ENCODE results near the gene SCAMP5. TPM values are rescaled to one million over a fixed set of nuclear protein-coding genes. Genes with fewer than 3 reads are reported as not detected.

SCAMP5 gene
- polyA plus RNA-seq, 1 donor (not counting 4 experiments of a cell fraction or from before 2014, with no cell fraction given) = 1.9 TPM

DNA sequence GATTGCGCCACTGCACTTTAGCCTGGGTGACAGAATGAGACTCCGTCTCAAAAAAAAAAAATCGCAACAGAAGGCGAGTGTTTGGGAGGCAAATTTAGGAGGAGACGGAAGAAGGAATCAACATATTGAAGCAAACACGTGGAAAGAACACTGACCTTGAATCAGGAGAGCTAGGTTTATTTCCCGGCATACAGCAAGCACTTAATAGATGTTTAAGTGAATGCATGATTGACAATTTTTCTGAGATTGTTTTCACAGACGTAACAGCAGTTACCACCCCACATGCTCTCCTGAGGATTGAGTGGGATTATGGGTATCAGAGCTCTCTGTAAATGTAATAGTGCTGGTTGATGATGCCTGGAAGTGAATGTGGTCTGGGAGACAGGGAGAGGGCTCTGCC lies 33.1 kb upstream of the SCAMP5 start:
- Histone ChIP-seq H3K4me2 (ENCODE audit: control insufficient read depth, extremely low read depth, insufficient read depth, low read depth, low read length) (no peak overlapping the region), H3K9me1 (ENCODE audit: control insufficient read depth, extremely low read depth, insufficient read depth, low read length) (no peaks in the 10 kb centered on the region), H3K79me2 (ENCODE audit: control insufficient read depth, insufficient read depth, low read length) (no peaks in the 10 kb centered on the region), H4K20me1 (ENCODE audit: control insufficient read depth, extremely low read depth, insufficient read depth, low read length) (no peaks in the 10 kb centered on the region), H3K27me3 (ENCODE audit: control insufficient read depth, extremely low read depth, insufficient read depth, low read length) (peaks cover 29% of the 10 kb centered on the region), H3K27ac (ENCODE audit: control insufficient read depth, insufficient read depth, low read length) (no peak overlapping the region), H3K9ac (ENCODE audit: control insufficient read depth, extremely low read depth, insufficient read depth, low read length) (no peak overlapping the region), H3K4me1 (ENCODE audit: control insufficient read depth, extremely low read depth, insufficient read depth, low read length) (peaks cover 16% of the 10 kb centered on the region), H3K9me3 (ENCODE audit: control insufficient read depth, low read depth, low read length) (no peaks in the 10 kb centered on the region), H3K36me3 (ENCODE audit: control insufficient read depth in 2 of 2, extremely low read depth in 1 of 2, insufficient read depth in 2 of 2, low read length in 2 of 2) (no peaks in the 10 kb centered on the region), H2AFZ (ENCODE audit: control insufficient read depth, low read length) (no peak overlapping the region), H3K4me3 (ENCODE audit: control insufficient read depth in 2 of 3, extremely low read depth in 1 of 3, insufficient read depth in 2 of 3, low read depth in 1 of 3, low read length in 3 of 3) (no peak overlapping the region)
- no peak for TF ChIP-seq EZH2 (IDR thresholded peaks at IDR 0.05; ENCODE audit: low read length)
- FAIRE-seq (no peak), DNase-seq (ENCODE audit: low read depth, low spot score) (no peak)
- dilution Hi-C loops (cut with MboI; ENCODE audit: extremely low pct_ligation_motif_present, low sequenced_read_pairs) = no loop called here

DNA sequence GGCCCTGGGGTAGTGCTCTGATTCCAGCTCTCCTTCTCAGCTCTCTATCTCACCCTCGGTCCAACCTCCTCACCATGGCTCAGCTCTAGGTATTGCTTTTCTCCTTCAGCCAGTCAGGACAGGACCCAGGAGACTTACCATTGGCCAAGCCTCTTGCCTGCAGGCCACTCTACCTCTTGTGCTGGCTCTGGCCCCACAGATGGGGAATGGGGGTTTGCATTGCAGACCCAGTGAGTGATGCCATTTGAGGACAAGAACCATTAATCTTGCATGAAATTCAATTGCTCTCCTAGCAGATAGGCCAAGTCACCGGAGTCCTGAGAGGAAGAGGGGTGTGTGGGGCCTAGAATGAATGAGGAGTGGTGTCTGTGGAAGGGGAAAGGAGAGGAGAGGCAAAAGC lies 32.7 kb upstream of the SCAMP5 start:
- Histone ChIP-seq H3K79me2 (ENCODE audit: control insufficient read depth, insufficient read depth, low read length) (no peaks in the 10 kb centered on the region), H4K20me1 (ENCODE audit: control insufficient read depth, extremely low read depth, insufficient read depth, low read length) (no peaks in the 10 kb centered on the region), H3K9me1 (ENCODE audit: control insufficient read depth, extremely low read depth, insufficient read depth, low read length) (no peaks in the 10 kb centered on the region), H3K4me2 (ENCODE audit: control insufficient read depth, extremely low read depth, insufficient read depth, low read depth, low read length) (no peak overlapping the region), H3K9ac (ENCODE audit: control insufficient read depth, extremely low read depth, insufficient read depth, low read length) (no peak overlapping the region), H3K27me3 (ENCODE audit: control insufficient read depth, extremely low read depth, insufficient read depth, low read length) (peaks cover 24% of the 10 kb centered on the region), H3K27ac (ENCODE audit: control insufficient read depth, insufficient read depth, low read length) (no peak overlapping the region), H3K9me3 (ENCODE audit: control insufficient read depth, low read depth, low read length) (no peaks in the 10 kb centered on the region), H3K36me3 (ENCODE audit: control insufficient read depth in 2 of 2, extremely low read depth in 1 of 2, insufficient read depth in 2 of 2, low read length in 2 of 2) (no peaks in the 10 kb centered on the region), H3K4me3 (ENCODE audit: control insufficient read depth in 2 of 3, extremely low read depth in 1 of 3, insufficient read depth in 2 of 3, low read depth in 1 of 3, low read length in 3 of 3) (no peak overlapping the region), H2AFZ (ENCODE audit: control insufficient read depth, low read length) (no peak overlapping the region), H3K4me1 (ENCODE audit: control insufficient read depth, extremely low read depth, insufficient read depth, low read length) (peaks cover 17% of the 10 kb centered on the region)
- dilution Hi-C loops (cut with MboI; ENCODE audit: extremely low pct_ligation_motif_present, low sequenced_read_pairs) = no loop called here
- no peak for TF ChIP-seq EZH2 (IDR thresholded peaks at IDR 0.05; ENCODE audit: low read length)
- TF ChIP-seq, protein P1, sequence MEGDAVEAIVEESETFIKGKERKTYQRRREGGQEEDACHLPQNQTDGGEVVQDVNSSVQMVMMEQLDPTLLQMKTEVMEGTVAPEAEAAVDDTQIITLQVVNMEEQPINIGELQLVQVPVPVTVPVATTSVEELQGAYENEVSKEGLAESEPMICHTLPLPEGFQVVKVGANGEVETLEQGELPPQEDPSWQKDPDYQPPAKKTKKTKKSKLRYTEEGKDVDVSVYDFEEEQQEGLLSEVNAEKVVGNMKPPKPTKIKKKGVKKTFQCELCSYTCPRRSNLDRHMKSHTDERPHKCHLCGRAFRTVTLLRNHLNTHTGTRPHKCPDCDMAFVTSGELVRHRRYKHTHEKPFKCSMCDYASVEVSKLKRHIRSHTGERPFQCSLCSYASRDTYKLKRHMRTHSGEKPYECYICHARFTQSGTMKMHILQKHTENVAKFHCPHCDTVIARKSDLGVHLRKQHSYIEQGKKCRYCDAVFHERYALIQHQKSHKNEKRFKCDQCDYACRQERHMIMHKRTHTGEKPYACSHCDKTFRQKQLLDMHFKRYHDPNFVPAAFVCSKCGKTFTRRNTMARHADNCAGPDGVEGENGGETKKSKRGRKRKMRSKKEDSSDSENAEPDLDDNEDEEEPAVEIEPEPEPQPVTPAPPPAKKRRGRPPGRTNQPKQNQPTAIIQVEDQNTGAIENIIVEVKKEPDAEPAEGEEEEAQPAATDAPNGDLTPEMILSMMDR (optimal IDR thresholded peaks at IDR 0.05 in 1 of 3, IDR thresholded peaks at IDR 0.05 in 1 of 3, conservative IDR thresholded peaks at IDR 0.05 in 1 of 3; ENCODE audit: extremely low read depth in 1 of 3, insufficient read depth in 2 of 3, low read length in 3 of 3) = no peak
- no peak for FAIRE-seq
- no peak for DNase-seq (ENCODE audit: low read depth, low spot score)

GRCh38 chr15:74963213-74963612 lies 32.1 kb upstream of the SCAMP5 start:
- Histone ChIP-seq H3K4me3 (ENCODE audit: control insufficient read depth in 2 of 3, extremely low read depth in 1 of 3, insufficient read depth in 2 of 3, low read depth in 1 of 3, low read length in 3 of 3) (no peak overlapping the region), H3K27me3 (ENCODE audit: control insufficient read depth, extremely low read depth, insufficient read depth, low read length) (peaks cover 19% of the 10 kb centered on the region), H3K4me2 (ENCODE audit: control insufficient read depth, extremely low read depth, insufficient read depth, low read depth, low read length) (no peak overlapping the region), H3K9me1 (ENCODE audit: control insufficient read depth, extremely low read depth, insufficient read depth, low read length) (no peaks in the 10 kb centered on the region), H3K9me3 (ENCODE audit: control insufficient read depth, low read depth, low read length) (no peaks in the 10 kb centered on the region), H3K4me1 (ENCODE audit: control insufficient read depth, extremely low read depth, insufficient read depth, low read length) (peaks cover 15% of the 10 kb centered on the region), H3K9ac (ENCODE audit: control insufficient read depth, extremely low read depth, insufficient read depth, low read length) (no peak overlapping the region), H3K79me2 (ENCODE audit: control insufficient read depth, insufficient read depth, low read length) (no peaks in the 10 kb centered on the region), H3K36me3 (ENCODE audit: control insufficient read depth in 2 of 2, extremely low read depth in 1 of 2, insufficient read depth in 2 of 2, low read length in 2 of 2) (no peaks in the 10 kb centered on the region), H3K27ac (ENCODE audit: control insufficient read depth, insufficient read depth, low read length) (no peak overlapping the region), H2AFZ (ENCODE audit: control insufficient read depth, low read length) (no peak overlapping the region), H4K20me1 (ENCODE audit: control insufficient read depth, extremely low read depth, insufficient read depth, low read length) (no peaks in the 10 kb centered on the region)
- dilution Hi-C loops (cut with MboI; ENCODE audit: extremely low pct_ligation_motif_present, low sequenced_read_pairs) = no loop called here
- TF ChIP-seq, protein P1 (optimal IDR thresholded peaks at IDR 0.05 in 1 of 3, IDR thresholded peaks at IDR 0.05 in 1 of 3, conservative IDR thresholded peaks at IDR 0.05 in 1 of 3; ENCODE audit: extremely low read depth in 1 of 3, insufficient read depth in 2 of 3, low read length in 3 of 3) = no peak
- DNase-seq (ENCODE audit: low read depth, low spot score) (no peak), FAIRE-seq (no peak)

All from keratinocyte (primary cell).